ENCODE results near the gene CLCA1. TPM values are rescaled to one million over a fixed set of nuclear protein-coding genes. Genes with fewer than 3 reads are reported as not detected.

CLCA1 gene
- total and polyA plus RNA-seq, 9 donors, result 0.07 to 1.5 (median 0.43) TPM; not detected in 6

- TF ChIP-seq POLR2A (IDR thresholded peaks at IDR 0.05) (no peak), CTCF (IDR thresholded peaks at IDR 0.05) (no peak), EP300 (IDR thresholded peaks at IDR 0.05) (no peak)
- Histone ChIP-seq H3K27me3 (no peaks in the 10 kb centered on the region), H3K4me1 (ENCODE audit: insufficient read depth) (no peaks in the 10 kb centered on the region), H3K9me3 (no peaks in the 10 kb centered on the region), H3K4me3 (no peak overlapping the region), H3K36me3 (no peaks in the 10 kb centered on the region), H3K27ac (no peak overlapping the region)
- intact Hi-C loops (cut with DNase I), result no loop called here
- WGBS, 3 donors, result 81 to 88% (median 81%) methylated on average over 1 of the region's 1 CpG
- DNase-seq, result no peak
Measured at GRCh38 chr1:86464819-86465218, 3.9 kb upstream of the CLCA1 start.

- no peak for DNase-seq
- H3K4me1 ChIP-seq (ENCODE audit: insufficient read depth), result no peaks in the 10 kb centered on the region
- no peak overlapping the region for H3K4me3 ChIP-seq
- H3K27ac ChIP-seq, result no peak overlapping the region
- no peaks in the 10 kb centered on the region for H3K9me3 ChIP-seq
- no peaks in the 10 kb centered on the region for H3K36me3 ChIP-seq
- H3K27me3 ChIP-seq, result no peaks in the 10 kb centered on the region
- TF ChIP-seq POLR2A (IDR thresholded peaks at IDR 0.05) (no peak), EP300 (IDR thresholded peaks at IDR 0.05) (no peak), CTCF (IDR thresholded peaks at IDR 0.05) (no peak)
- 54 to 65% (median 55%) methylated on average over 2 of the region's 2 CpGs for WGBS, 3 donors
- intact Hi-C loops (cut with DNase I), result no loop called here
Measured at GRCh38 chr1:86466109-86466844, 2.5 kb upstream of the CLCA1 start.

- no peaks in the 10 kb centered on the region for H3K9me3 ChIP-seq
- no peaks in the 10 kb centered on the region for H3K36me3 ChIP-seq
- intact Hi-C loops (cut with DNase I), result no loop called here
- H3K27me3 ChIP-seq, result no peaks in the 10 kb centered on the region
- H3K4me1 ChIP-seq (ENCODE audit: insufficient read depth), result no peaks in the 10 kb centered on the region
- 83 to 90% (median 83%) methylated on average over 4 of the region's 4 CpGs for WGBS, 3 donors
- no peak for DNase-seq
- no peak for TF ChIP-seq CTCF (IDR thresholded peaks at IDR 0.05)
- no peak for TF ChIP-seq POLR2A (IDR thresholded peaks at IDR 0.05)
- no peak for TF ChIP-seq EP300 (IDR thresholded peaks at IDR 0.05)
- H3K4me3 ChIP-seq, result no peak overlapping the region
- H3K27ac ChIP-seq, result no peak overlapping the region
Measured at GRCh38 chr1:86466986-86467385, 1.7 kb upstream of the CLCA1 start.

GRCh38 chr1:86470859-86471258 lies 2.1 kb downstream of the CLCA1 start:
- Histone ChIP-seq H3K27me3 (no peaks in the 10 kb centered on the region), H3K27ac (no peak overlapping the region), H3K36me3 (no peaks in the 10 kb centered on the region), H3K9me3 (no peaks in the 10 kb centered on the region), H3K4me3 (no peak overlapping the region), H3K4me1 (ENCODE audit: insufficient read depth) (no peaks in the 10 kb centered on the region)
- DNase-seq, result no peak
- intact Hi-C loops (cut with DNase I), result no loop called here
- WGBS, 3 donors, result 90 to 92% (median 92%) methylated on average over 10 of the region's 10 CpGs
- TF ChIP-seq POLR2A (IDR thresholded peaks at IDR 0.05) (no peak), CTCF (IDR thresholded peaks at IDR 0.05) (no peak), EP300 (IDR thresholded peaks at IDR 0.05) (no peak)

Measured in ovary (tissue), 9 donors.